Mesenchymal stem cell (in vitro differentiated cells and primary cell): Measurements from ENCODE around the gene STRA8.
"Not testable (repeated sequence)": the region's sequence is repeated elsewhere in the genome, so short reads cannot be mapped to it uniquely, and the experiment has no call there.

ENCODE experiments used
- DNase-seq: peaks from one replicate; pipeline ENCODE4 v3.0.0-alpha.2; 2013
- H2AFZ ChIP-seq: one replicate; pipeline ENCODE4 v1.6.1; 2013; ENCODE audit warnings: low read depth, mild to moderate bottlenecking, control low read depth, inconsistent platforms, low read length, moderate library complexity
- H2AK5ac ChIP-seq: 2 replicates; pipeline ENCODE4 v1.6.1; 2013; ENCODE audit warnings: low read length, moderate library complexity, mild to moderate bottlenecking, inconsistent platforms; ENCODE audit not compliant: severe bottlenecking
- H2BK120ac ChIP-seq: one replicate; pipeline ENCODE4 v1.6.1; 2013; ENCODE audit warnings: low read depth, mild to moderate bottlenecking, inconsistent platforms, low read length, moderate library complexity
- H2BK12ac ChIP-seq, 2 experiments: one replicate each; pipeline ENCODE4 v1.6.1; 2013; ENCODE audit warnings: inconsistent platforms in 2 of 2, low read length in 2 of 2, mild to moderate bottlenecking in 2 of 2, moderate library complexity in 2 of 2, control low read depth in 1 of 2
- H2BK15ac ChIP-seq: one replicate; pipeline ENCODE4 v1.6.1; 2013; ENCODE audit warnings: mild to moderate bottlenecking, low read depth, inconsistent platforms; ENCODE audit not compliant: poor library complexity, severe bottlenecking
- H2BK5ac ChIP-seq: 2 replicates; pipeline ENCODE4 v1.6.1; 2013; ENCODE audit warnings: low read depth, mild to moderate bottlenecking, low read length, control low read depth, inconsistent platforms; ENCODE audit not compliant: poor library complexity, severe bottlenecking
- H3K14ac ChIP-seq, 2 experiments: one replicate each; pipeline ENCODE4 v1.6.1; 2013; ENCODE audit warnings: inconsistent platforms in 2 of 2, low read length in 2 of 2, control low read depth in 1 of 2, mild to moderate bottlenecking in 1 of 2, moderate library complexity in 1 of 2
- H3K18ac ChIP-seq, 2 experiments: one replicate each; pipeline ENCODE4 v1.6.1; 2013; ENCODE audit warnings: inconsistent platforms in 2 of 2, low read length in 2 of 2, control low read depth in 1 of 2, low read depth in 1 of 2, mild to moderate bottlenecking in 1 of 2
- H3K23ac ChIP-seq, 2 experiments: one replicate each; pipeline ENCODE4 v1.6.1; 2013; ENCODE audit warnings: inconsistent platforms in 2 of 2, low read length in 2 of 2, mild to moderate bottlenecking in 2 of 2, moderate library complexity in 2 of 2, control low read depth in 1 of 2
- H3K27ac ChIP-seq: 2 replicates; pipeline ENCODE4 v1.5.1; 2013; ENCODE audit warnings: mild to moderate bottlenecking, moderate library complexity, low read length, control low read depth, inconsistent platforms; ENCODE audit not compliant: poor library complexity, severe bottlenecking
- H3K27me3 ChIP-seq, 2 experiments: 2 replicates each; pipeline versions ENCODE4 v1.6.1 to v1.7.0; 2013; ENCODE audit warnings: low read length in 2 of 2, mild to moderate bottlenecking in 2 of 2, moderate library complexity in 2 of 2, control low read depth in 1 of 2, inconsistent platforms in 1 of 2; ENCODE audit not compliant: control insufficient read depth in 1 of 2, insufficient read depth in 1 of 2
- H3K36me3 ChIP-seq, 2 experiments: 2 replicates each; pipeline versions ENCODE4 v1.6.1 to v1.7.0; 2013; ENCODE audit warnings: low read length in 2 of 2, control low read depth in 1 of 2, inconsistent platforms in 1 of 2, low read depth in 1 of 2, mild to moderate bottlenecking in 1 of 2; ENCODE audit not compliant: insufficient read depth in 2 of 2, control insufficient read depth in 1 of 2
- H3K4ac ChIP-seq, 2 experiments: one replicate each; pipeline ENCODE4 v1.6.1; 2013; ENCODE audit warnings: inconsistent platforms in 2 of 2, low read length in 2 of 2, mild to moderate bottlenecking in 2 of 2, moderate library complexity in 2 of 2, control low read depth in 1 of 2, low read depth in 1 of 2
- H3K4me1 ChIP-seq: 2 replicates; pipeline ENCODE4 v1.6.1; 2013; ENCODE audit warnings: low read depth, low read length, control low read depth; ENCODE audit not compliant: control insufficient read depth, insufficient read depth
- H3K4me2 ChIP-seq: 2 replicates; pipeline ENCODE4 v1.6.1; 2013; ENCODE audit warnings: low read length, mild to moderate bottlenecking, inconsistent platforms; ENCODE audit not compliant: poor library complexity, severe bottlenecking
- H3K4me3 ChIP-seq, 2 experiments: 2 replicates each; pipeline versions ENCODE4 v1.5.1 to v1.7.0; 2013; ENCODE audit warnings: low read length in 2 of 2, mild to moderate bottlenecking in 2 of 2, control low read depth in 1 of 2, low read depth in 1 of 2; ENCODE audit not compliant: insufficient read depth in 1 of 2
- H3K79me1 ChIP-seq: replicated peaks from 2 replicates; pipeline ENCODE4 v1.6.1; 2013; ENCODE audit warnings: mild to moderate bottlenecking, control low read depth, low read length, inconsistent platforms; ENCODE audit not compliant: poor library complexity, severe bottlenecking
- H3K9ac ChIP-seq: 2 replicates; pipeline ENCODE4 v1.7.0; 2013; ENCODE audit warnings: mild to moderate bottlenecking, low read length, moderate library complexity
- H3K9me3 ChIP-seq: 2 replicates; pipeline ENCODE4 v1.7.0; 2013; ENCODE audit warnings: mild to moderate bottlenecking, low read length; ENCODE audit not compliant: control insufficient read depth
- H4K8ac ChIP-seq: one replicate; pipeline ENCODE4 v1.6.1; 2013; ENCODE audit warnings: inconsistent platforms, mild to moderate bottlenecking, low read length, moderate library complexity
- H4K91ac ChIP-seq: one replicate; pipeline ENCODE4 v1.6.1; 2013; ENCODE audit warnings: mild to moderate bottlenecking, low read length, inconsistent platforms
- WGBS: methylation state at CpG from one replicate; pipeline ENCODE4 v1.1.7; 2013; ENCODE audit warnings: mixed read lengths; 5-methylcytosine and 5-hydroxymethylcytosine counted together

STRA8 gene

GRCh38 chr7:135211946-135212685, 21.5 kb upstream of the STRA8 start:
- H3K23ac ChIP-seq, H2BK120ac ChIP-seq, H3K79me1 ChIP-seq, DNase-seq, H2AK5ac ChIP-seq, H3K9me3 ChIP-seq, H3K27me3 ChIP-seq: not testable (repeated sequence)
- H3K4ac ChIP-seq: peak overlapping the region; percentile 63 to 81
- peak overlapping the region; percentile 44 for H3K27ac ChIP-seq
- H2AFZ ChIP-seq: peak overlapping the region; percentile 99
- H3K14ac ChIP-seq: peak overlapping the region in 1 of 2 experiments; percentile 78
- peaks cover 4 to 18% of the 10 kb centered on the region in 2 experiments for H3K36me3 ChIP-seq
- H2BK5ac ChIP-seq: peak overlapping the region; percentile 46
- H3K18ac ChIP-seq: peak overlapping the region; percentile 79 to 92
- WGBS: 72% methylated on average over 29 of the region's 30 CpGs
- H3K4me3 ChIP-seq: peak overlapping the region; percentile 74 to 95
- H4K91ac ChIP-seq: peak overlapping the region; percentile 89
- peak overlapping the region in 1 of 2 experiments; percentile 84 for H2BK12ac ChIP-seq
- peak overlapping the region; percentile 96 for H4K8ac ChIP-seq
- peak overlapping the region; percentile 75 for H3K4me2 ChIP-seq
- peak overlapping the region; percentile 93 for H3K9ac ChIP-seq
- H2BK15ac ChIP-seq: peak overlapping the region; percentile 48
- peaks cover 19% of the 10 kb centered on the region for H3K4me1 ChIP-seq

DNA sequence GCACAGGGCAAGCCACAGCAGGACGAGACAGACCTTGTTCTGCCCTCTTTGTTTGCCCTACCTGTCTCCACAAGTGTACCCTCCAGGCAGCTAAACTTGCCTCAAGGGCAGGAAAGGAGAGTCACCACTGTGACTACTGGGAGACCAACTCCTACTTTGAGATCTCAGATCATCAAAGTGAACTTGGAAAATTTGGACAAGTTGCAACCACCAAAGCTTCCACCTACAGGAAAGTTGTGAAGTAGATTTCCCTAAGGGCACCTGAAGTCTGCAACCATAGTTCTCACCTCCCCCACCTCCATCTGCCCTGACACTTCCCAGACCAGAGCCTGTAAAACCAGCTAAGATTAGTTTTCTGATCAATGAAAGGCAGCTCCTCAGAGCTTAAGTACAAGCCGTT, 19.8 kb upstream of the STRA8 start:
- WGBS: 43% methylated on average over 2 of the region's 2 CpGs
- H3K18ac ChIP-seq: no peak overlapping the region

DNA sequence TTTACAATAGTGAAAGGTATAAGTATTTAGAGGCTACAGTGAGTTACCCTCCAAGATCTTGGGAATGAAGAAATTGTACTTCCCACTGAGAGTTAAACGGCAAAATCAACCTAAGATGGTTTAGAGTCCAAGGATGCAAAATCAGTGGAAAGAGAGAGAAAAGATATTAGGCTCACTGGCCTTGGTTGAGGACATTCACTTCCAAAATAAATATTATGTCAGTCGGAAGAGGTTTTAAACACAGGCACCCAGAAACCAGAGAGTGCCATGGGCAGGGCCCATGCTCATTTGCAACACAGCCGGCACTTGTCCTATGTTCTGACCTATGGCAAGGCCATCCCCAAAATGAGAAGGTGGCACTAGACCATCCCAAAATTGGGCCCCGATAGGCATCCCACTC, 18.5 kb upstream of the STRA8 start:
- Histone ChIP-seq H3K4me3 (no peak overlapping the region), H2BK15ac (no peak overlapping the region), H3K4me1 (peaks cover 7% of the 10 kb centered on the region), H3K9me3 (no peaks in the 10 kb centered on the region), H3K36me3 (no peaks in the 10 kb centered on the region), H3K23ac (no peak overlapping the region), H2BK120ac (no peak overlapping the region), H2BK5ac (no peak overlapping the region), H3K27ac (no peak overlapping the region), H3K79me1 (peaks cover 3% of the 10 kb centered on the region), H3K14ac (no peak overlapping the region), H4K91ac (no peak overlapping the region), H4K8ac (no peak overlapping the region), H2BK12ac (no peak overlapping the region), H3K18ac (no peak overlapping the region), H3K9ac (no peak overlapping the region), H2AK5ac (peak overlapping the region; percentile 89), H2AFZ (no peak overlapping the region), H3K27me3 (no peaks in the 10 kb centered on the region), H3K4ac (no peak overlapping the region), H3K4me2 (no peak overlapping the region)
- WGBS: 93% methylated on average over 4 of the region's 4 CpGs
- no peak for DNase-seq

More for the DNA sequence above, 19.8 kb upstream of the STRA8 start:
- Histone ChIP-seq H2BK15ac (no peak overlapping the region), H3K4me1 (peaks cover 10% of the 10 kb centered on the region), H3K79me1 (peaks cover 4% of the 10 kb centered on the region), H3K27me3 (no peaks in the 10 kb centered on the region), H3K4me2 (no peak overlapping the region), H3K36me3 (peaks cover 0 to 2% of the 10 kb centered on the region in 2 experiments), H3K9ac (no peak overlapping the region), H3K27ac (no peak overlapping the region), H3K4me3 (no peak overlapping the region), H4K91ac (no peak overlapping the region), H2BK120ac (no peak overlapping the region), H3K23ac (no peak overlapping the region), H3K14ac (no peak overlapping the region), H4K8ac (no peak overlapping the region), H2AK5ac (peak overlapping the region; percentile 63), H3K9me3 (no peaks in the 10 kb centered on the region), H2AFZ (no peak overlapping the region), H3K4ac (no peak overlapping the region), H2BK5ac (no peak overlapping the region), H2BK12ac (no peak overlapping the region)
- no peak for DNase-seq

DNA sequence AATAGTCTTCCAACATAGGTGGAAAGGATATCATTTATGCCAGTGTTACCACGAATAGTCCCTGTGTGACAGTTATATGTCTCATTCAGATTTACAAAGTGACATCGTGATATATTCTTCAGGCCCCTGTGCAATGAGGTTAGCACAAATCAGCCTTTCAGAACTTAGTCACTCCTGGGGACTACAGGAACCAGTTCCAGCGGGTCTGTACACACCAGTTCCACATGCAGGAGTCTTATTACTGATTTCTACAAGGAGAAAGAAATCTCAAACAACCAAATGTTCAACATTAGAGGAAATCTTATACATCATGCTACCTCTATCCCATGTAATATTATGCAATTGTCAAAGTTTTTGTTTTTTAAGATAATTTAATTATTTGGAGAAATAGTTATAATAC, 17.9 kb upstream of the STRA8 start:
- H3K14ac ChIP-seq: no peak overlapping the region
- H3K4ac ChIP-seq: no peak overlapping the region
- no peak overlapping the region for H2AFZ ChIP-seq
- no peak overlapping the region for H3K9ac ChIP-seq
- no peak overlapping the region for H3K18ac ChIP-seq
- H2BK15ac ChIP-seq: no peak overlapping the region
- H3K4me3 ChIP-seq: no peak overlapping the region
- H3K79me1 ChIP-seq: peaks cover 1% of the 10 kb centered on the region
- H3K4me1 ChIP-seq: peaks cover 7% of the 10 kb centered on the region
- H2AK5ac ChIP-seq: no peak overlapping the region
- no peak overlapping the region for H3K27ac ChIP-seq
- no peak overlapping the region for H2BK12ac ChIP-seq
- H3K9me3 ChIP-seq: no peaks in the 10 kb centered on the region
- no peak overlapping the region for H4K91ac ChIP-seq
- H3K4me2 ChIP-seq: no peak overlapping the region
- no peak for DNase-seq
- H2BK120ac ChIP-seq: no peak overlapping the region
- H2BK5ac ChIP-seq: no peak overlapping the region
- no peaks in the 10 kb centered on the region for H3K27me3 ChIP-seq
- WGBS: 90% methylated on average over 3 of the region's 3 CpGs
- H3K36me3 ChIP-seq: no peaks in the 10 kb centered on the region
- H3K23ac ChIP-seq: no peak overlapping the region
- H4K8ac ChIP-seq: no peak overlapping the region
